A673 (cell line): ENCODE measurements around the gene DFFB. TPM values are rescaled to one million over a fixed set of nuclear protein-coding genes. Genes with fewer than 3 reads are reported as not detected.

Experiments used
- BruUV-seq: library from RNA; stranded (reverse); fragments of 400-500 nt; replicated peaks from 2 replicates; lab custom pipeline; 2021; lab: Mats Ljungman, UMichigan
- CTCF ChIA-PET: fragments of 300-600 bp; sonication (Branson Sonifier 250); formaldehyde crosslinking; loops from one replicate; lab custom pipeline; 2022; ENCODE audit warnings: antibody characterized with exemption; lab: Charles Lee
- POLR2A ChIA-PET: fragments of 300-600 bp; sonication (Branson Sonifier 250); formaldehyde crosslinking; loops from one replicate; lab custom pipeline; 2022; ENCODE audit warnings: antibody characterized with exemption; ENCODE audit not compliant: low non-redundant PET; lab: Charles Lee
- DNase-seq: peaks from one replicate; pipeline ENCODE4 v3.0.0-alpha.2; 2015; ENCODE audit warnings: low spot score
- H3K27ac ChIP-seq: fragments of 200-600 bp; sonication (generic); 2 replicates; pipeline ENCODE4 v1.5.1; 2016; ENCODE audit warnings: mixed run types, low read depth, mild to moderate bottlenecking, mixed read lengths, antibody characterized with exemption, low read length; ENCODE audit not compliant: poor library complexity, severe bottlenecking
- H3K27me3 ChIP-seq: fragments of 200-600 bp; sonication (generic); replicated peaks from 2 replicates; pipeline ENCODE4 v1.6.1; 2017; ENCODE audit warnings: mixed run types, low read depth, mild to moderate bottlenecking, mixed read lengths, antibody characterized with exemption, low read length; ENCODE audit not compliant: insufficient read depth, poor library complexity
- H3K36me3 ChIP-seq: fragments of 200-600 bp; sonication (generic); 2 replicates; pipeline ENCODE4 v1.6.1; 2016; ENCODE audit warnings: mixed run types, mild to moderate bottlenecking, mixed read lengths, antibody characterized with exemption, low read length; ENCODE audit not compliant: insufficient read depth, poor library complexity, severe bottlenecking
- H3K4me1 ChIP-seq: fragments of 200-600 bp; sonication (generic); 2 replicates; pipeline ENCODE4 v1.6.1; 2017; ENCODE audit warnings: mixed run types, mild to moderate bottlenecking, mixed read lengths, antibody characterized with exemption, low read length; ENCODE audit not compliant: insufficient read depth, poor library complexity, severe bottlenecking
- H3K4me3 ChIP-seq: fragments of 200-600 bp; sonication (generic); 2 replicates; pipeline ENCODE4 v1.5.1; 2016; ENCODE audit warnings: low read depth, mixed run types, mild to moderate bottlenecking, mixed read lengths, low read length; ENCODE audit not compliant: poor library complexity, severe bottlenecking
- H3K9me3 ChIP-seq: fragments of 200-600 bp; sonication (generic); 2 replicates; pipeline ENCODE4 v1.6.1; 2016; ENCODE audit warnings: mixed run types, low read depth, mild to moderate bottlenecking, mixed read lengths, antibody characterized with exemption, low read length; ENCODE audit not compliant: poor library complexity, severe bottlenecking
- CTCF ChIP-seq: fragments of 300-800, 200-600 bp; sonication (generic); conservative IDR thresholded peaks from 2 replicates; pipeline ENCODE4 v1.5.1; 2017; ENCODE audit warnings: low read depth, mild to moderate bottlenecking, antibody characterized with exemption, low read length, moderate library complexity, mixed read lengths
- EZH2 ChIP-seq: fragments of 200-600 bp; sonication (generic); IDR thresholded peaks from 2 replicates; pipeline ENCODE4 v1.6.1; 2017; ENCODE audit warnings: borderline replicate concordance, low read depth, mild to moderate bottlenecking, mixed read lengths, antibody characterized with exemption, low read length; ENCODE audit not compliant: poor library complexity, severe bottlenecking
- intact Hi-C: fragments of 100-400 bp; cut with micrococcal nuclease; formaldehyde crosslinking; loops from one replicate; pipeline ENCODE4 v1.10.0; 2022; ENCODE audit not compliant: unreplicated experiment
- total RNA-seq: library from RNA; stranded (reverse); gene quantifications from 2 replicates; pipeline ENCODE4 v1.2.3, GENCODE V29; 2021

DFFB gene
- total RNA-seq, 1 experiment from 2014 or later = 8.9 TPM

- Histone ChIP-seq H3K36me3 (peaks cover 21% of the 10 kb centered on the region), H3K4me3 (no peak overlapping the region), H3K4me1 (no peaks in the 10 kb centered on the region), H3K9me3 (peaks cover 10% of the 10 kb centered on the region), H3K27me3 (no peaks in the 10 kb centered on the region), H3K27ac (no peak overlapping the region)
- DNase-seq = no peak
- ChIA-PET POLR2A (no interaction called here), CTCF (no interaction called here)
- no TSS peak for BruUV-seq
- intact Hi-C loops = no loop called here
- TF ChIP-seq EZH2 (no peak), CTCF (no peak)
Measured at GRCh38 chr1:3895951-3896325, 38.7 kb downstream of the DFFB start.

DNA sequence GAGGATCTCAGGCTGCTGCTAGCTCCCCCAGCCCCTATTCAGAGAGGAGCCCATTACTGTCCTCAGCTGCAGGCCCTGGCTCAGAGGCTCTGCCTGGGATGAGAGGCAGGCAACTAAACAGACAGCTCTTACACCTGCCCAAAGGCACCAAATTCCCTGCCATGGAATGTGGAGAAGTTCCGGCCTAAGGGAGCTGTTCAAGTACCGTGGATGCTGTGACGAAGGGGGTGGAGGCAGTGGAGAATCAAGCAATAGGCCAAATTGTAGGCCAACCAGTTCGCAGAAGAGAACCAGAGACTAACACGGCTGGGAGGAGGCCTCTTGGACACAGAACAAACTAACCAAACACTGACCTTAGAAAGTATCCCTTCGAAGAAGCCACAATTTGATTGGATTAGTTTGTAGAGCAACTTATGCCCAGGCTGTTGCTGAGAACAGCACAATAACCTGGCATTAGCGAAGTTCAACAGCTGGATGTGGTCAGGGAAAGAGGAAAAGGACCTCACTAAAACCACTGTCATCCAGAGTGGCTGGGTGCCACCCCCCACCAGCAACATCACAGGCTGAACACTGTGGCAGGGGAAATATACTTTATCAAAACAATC, 39.2 kb downstream of the DFFB start:
- Histone ChIP-seq H3K27ac (no peak overlapping the region), H3K4me3 (no peak overlapping the region), H3K9me3 (peaks cover 10% of the 10 kb centered on the region), H3K36me3 (peaks cover 16% of the 10 kb centered on the region), H3K4me1 (no peaks in the 10 kb centered on the region), H3K27me3 (no peaks in the 10 kb centered on the region)
- DNase-seq = no peak
- CTCF ChIA-PET = no interaction called here
- POLR2A ChIA-PET = no interaction called here
- intact Hi-C loops = no loop called here
- TF ChIP-seq EZH2 (no peak), CTCF (no peak)
- no TSS peak for BruUV-seq

- H3K36me3 ChIP-seq = peaks cover 11% of the 10 kb centered on the region
- no peak overlapping the region for H3K27ac ChIP-seq
- no peak overlapping the region for H3K4me3 ChIP-seq
- no TSS peak for BruUV-seq
- H3K4me1 ChIP-seq = peaks cover 8% of the 10 kb centered on the region
- TF ChIP-seq EZH2 (no peak), CTCF (no peak)
- ChIA-PET CTCF (no interaction called here), POLR2A (no interaction called here)
- DNase-seq = no peak
- H3K27me3 ChIP-seq = no peaks in the 10 kb centered on the region
- intact Hi-C loops = no loop called here
- peaks cover 10% of the 10 kb centered on the region for H3K9me3 ChIP-seq
Measured at GRCh38 chr1:3898475-3898735, 41.1 kb downstream of the DFFB start.
